Stimulated activated CD4-positive, alpha-beta T cell treated with anti-CD3 and anti-CD28 coated beads, Interleukin-12 subunit alpha, Interleukin-12 subunit beta, amount 100 ng/mL, for 24 hours (primary cell): ENCODE results near the gene C2CD4C.
"Not testable (repeated sequence)": the region's sequence is repeated elsewhere in the genome, so short reads cannot be mapped to it uniquely, and the experiment has no call there.

ENCODE experiments used
- DNase-seq, 2 experiments: peaks; one replicate each; pipeline ENCODE4 v3.0.0-alpha.2; 2020; ENCODE audit warnings: low read depth in 2 of 2

The C2CD4C gene

DNA sequence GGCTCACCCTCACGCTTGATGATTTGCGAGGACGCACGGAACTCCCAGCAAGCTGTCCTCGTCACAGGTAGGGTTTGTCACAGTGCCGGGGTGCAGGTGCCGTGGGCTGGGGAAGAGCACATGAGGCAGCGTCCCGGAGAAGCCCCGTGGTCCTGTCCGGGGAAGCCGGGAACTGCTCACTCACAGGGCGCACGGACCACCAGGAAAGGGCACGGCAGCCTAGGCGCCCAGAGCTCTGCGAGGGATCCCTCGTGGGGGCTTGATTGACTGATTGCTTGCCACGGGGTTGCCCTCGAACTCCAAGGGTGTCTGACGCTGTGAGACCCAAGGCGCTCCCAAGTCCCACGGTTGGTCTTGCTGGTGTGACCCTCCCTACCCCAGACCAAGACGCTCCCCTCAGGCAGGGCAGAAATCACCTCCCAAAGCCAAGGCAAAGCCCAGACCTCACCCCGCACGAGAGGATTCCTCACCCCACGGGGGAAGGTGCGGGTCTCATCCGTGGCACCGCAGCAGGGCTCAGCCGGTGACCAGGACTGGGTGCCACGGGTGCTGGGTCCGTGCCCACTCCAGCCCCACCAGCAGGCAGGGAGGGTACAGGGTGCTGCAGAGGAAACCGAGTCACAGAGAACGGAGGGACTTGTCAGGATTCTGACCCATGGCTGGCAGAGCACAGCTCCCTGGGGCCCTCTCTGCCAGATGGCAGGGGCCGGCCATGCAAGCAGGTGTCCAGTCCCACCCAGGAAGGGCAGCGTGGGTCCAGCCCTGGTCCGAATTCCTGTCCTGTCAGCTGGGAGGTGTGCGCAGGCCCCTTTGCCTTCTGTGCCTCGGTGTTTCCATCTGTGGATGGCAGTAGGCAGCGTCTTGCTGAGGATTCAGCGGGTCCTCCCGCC, 7.7 kb downstream of the C2CD4C start:
- no peak for DNase-seq

DNA sequence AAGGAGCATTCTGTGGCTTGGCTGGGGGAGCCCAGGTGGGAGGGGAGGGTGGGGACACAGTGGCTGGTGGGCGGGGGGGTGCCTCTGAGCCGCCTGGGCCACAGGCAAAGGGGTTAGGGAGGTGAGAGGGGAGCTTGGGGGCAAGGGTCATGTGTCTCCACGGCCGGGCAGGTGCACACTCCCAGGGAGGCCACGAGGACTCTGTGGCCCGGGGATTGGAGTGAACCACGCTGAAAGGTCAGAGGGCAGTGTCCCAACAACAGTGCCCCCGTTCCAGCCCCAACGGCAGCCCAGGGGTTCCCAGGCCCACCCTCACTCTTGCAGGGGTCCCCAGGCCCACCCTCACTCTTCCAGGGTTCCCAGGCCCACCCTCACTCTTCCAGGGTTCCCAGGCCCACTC, 9.6 kb downstream of the C2CD4C start:
- DNase-seq: no peak

DNA sequence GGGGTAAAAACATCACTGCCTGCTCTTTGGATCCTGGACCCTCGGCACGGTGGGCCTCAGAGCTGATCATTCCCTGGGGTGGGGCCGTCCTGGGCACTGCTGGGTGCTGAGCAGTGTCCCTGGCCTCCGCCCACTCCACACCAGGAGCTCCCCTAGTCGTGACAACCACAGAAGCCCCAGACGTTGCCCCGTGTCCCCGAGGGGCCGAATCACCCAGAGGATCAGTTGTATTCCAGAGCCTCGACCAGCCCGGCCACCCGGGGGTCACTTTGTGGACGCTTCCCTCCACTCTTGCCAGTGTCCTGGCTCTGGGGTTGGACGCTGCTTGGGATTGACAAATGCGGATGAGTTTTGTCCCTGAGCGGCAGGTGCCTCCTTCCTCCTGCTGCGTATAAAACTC, 10.2 kb downstream of the C2CD4C start:
- no peak for DNase-seq

DNA sequence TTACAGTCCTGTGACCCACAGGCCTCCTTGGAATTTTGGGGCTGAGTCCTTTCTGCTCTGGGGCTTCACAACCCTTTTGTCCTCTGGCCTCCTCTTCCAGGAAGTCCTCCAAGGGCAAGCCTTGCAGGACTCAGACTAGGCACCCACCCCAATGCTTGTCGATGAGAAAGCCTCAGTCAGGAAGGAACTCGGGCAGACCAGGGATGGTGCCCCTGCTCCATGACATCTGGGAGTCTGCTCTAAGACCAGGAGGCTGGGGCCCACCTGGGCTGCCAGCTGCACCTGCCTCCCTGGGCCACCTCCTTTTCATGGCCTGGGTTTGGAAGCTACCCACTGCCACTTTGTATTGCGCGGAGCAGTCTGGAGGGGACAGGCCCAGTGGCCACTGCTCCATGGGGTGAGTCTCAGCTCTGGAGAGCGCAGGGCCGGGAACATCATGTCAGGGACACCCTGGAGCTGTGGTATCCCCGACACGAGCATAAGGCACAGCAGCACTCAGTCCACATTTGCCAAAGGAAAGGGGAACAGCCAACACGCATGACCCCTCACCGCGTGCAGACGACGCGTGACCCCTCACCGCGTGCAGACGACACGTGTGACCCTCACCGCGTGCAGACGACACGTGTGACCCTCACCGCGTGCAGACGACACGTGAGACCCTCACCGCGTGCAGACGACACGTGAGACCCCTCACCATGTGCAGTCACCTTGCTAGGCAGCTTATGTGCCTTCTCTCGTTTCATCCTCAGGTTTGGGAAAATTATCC, 10.8 kb downstream of the C2CD4C start:
- DNase-seq: no peak

DNA sequence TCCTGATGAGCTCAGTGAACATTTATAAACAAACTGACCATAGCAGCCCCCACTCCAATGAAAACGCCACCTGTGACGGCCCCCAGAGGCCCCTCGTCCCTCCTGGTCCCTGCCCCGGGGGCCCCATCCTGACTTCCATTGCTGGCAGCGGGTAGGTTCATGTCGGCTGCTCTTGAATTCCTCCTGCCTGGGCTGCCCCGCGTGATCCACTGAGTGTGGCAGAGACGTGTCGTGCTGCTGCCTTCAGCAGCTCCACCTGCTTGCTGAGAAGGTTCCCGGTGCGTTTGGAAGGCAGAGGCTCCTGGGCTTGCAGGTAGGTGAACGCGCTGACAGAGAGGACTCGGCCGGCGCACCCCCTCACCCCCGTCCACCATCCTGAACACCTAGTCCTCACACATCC, 11.6 kb downstream of the C2CD4C start:
- no peak for DNase-seq

DNA sequence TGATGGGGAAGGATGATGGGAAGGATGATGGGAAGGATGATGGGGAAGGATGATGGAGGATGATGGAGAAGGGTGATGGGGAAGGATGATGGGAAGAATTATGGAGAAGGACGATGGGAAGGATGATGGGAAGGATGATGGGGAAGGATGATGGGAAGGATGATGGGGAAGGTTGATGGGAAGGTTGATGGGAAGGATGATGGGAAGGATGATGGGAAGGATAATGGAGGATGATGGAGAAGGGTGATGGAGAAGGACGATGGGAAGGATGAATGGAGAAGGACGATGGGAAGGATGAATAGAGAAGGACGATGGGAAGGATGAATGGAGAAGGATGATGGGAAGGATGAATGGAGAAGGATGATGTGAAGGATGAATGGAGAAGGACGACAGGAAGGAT, 13.5 kb downstream of the C2CD4C start:
- DNase-seq: no peak

DNA sequence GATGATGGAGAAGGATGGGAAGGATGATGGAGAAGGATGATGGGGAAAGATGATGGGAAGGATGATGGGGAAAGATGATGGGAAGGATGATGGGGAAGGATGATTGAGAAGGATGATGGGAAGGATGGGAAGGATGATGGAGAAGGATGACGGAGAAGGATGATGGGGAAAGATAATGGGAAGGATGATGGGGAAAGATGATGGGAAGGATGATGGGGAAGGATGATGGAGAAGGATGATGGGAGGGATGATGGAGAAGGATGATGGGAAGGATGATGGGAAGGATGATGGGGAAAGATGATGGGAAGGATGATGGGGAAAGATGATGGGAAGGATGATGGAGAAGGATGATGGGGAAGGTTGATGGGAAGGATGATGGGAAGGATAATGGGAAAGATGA, 14.1 kb downstream of the C2CD4C start:
- not testable (repeated sequence) for DNase-seq

DNA sequence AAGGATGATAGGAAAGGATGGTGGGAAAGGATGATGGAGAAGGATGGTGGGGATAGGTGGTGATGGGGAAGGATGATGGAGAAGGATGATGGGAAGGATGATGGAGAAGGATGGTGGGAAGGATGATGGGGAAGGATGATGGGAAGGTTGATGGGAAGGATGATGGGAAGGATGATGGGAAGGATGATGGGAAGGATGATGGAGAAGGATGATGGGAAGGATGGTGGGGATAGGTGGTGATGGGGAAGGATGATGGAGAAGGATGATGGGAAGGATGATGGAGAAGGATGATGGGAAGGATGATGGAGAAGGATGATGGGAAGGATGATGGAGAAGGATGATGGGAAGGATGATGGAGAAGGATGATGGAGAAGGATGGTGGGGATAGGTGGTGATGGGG, 15.4 kb downstream of the C2CD4C start:
- DNase-seq: not testable (repeated sequence)

DNA sequence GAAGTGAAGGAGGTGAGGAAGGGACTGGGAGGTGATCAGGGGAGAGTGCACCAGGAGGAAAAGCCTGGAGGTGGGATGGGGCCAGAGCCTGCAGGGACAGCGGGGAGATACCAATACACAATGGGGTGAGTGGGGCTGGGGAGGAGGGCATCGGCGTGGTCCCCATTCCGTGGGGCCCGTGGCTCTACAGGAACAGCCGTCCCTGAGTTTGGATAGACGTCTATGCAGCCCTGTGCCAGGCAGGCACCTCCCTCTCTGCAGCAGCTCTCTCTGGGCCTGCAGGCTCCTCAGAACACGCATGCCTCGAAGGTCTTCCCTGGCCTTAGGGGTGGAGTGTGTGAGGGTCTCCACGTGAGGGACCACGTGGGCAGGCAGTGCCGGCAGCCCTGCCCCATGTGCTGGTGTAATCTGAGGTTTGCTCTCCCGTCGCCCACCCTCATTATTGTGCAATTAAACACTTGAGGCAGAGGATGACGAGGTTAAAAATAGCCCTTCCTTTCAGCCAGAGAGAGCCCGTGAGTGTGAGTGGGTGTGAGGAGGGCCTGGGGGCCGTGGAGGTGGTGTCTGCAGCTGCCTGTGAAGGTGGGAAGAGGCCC, 16.5 kb downstream of the C2CD4C start:
- DNase-seq: no peak

DNA sequence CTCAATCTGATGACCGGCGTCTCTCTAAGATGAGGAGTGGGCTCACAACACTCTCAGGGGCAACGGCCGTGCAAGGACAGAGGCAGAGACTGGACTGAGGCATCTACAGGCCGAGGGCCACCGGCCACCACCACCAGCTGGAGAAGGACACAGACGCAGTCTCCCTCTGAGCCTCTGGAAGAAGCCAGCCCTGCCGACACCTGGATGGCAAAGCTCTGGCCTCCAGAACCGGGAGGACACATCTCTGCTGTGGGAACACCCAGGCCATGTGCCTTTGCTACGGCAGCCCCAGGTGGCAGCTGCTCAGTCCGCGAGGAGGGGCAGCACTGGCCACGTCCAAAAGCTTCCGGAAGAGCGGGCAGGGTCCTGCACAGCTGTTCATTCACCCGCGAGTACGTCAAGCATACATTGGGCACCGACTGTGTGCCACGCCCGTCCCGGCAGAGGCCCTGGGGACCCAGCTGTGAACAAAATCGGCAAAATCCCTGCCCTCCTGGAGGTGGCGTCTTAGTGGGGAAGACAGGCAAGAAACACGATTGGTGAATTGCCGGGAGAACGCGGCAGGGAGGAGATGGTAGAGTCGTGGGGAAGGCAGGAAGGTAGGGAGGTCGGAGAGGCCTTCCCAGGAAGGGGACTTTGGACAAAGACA, 17.1 kb downstream of the C2CD4C start:
- DNase-seq: no peak

DNA sequence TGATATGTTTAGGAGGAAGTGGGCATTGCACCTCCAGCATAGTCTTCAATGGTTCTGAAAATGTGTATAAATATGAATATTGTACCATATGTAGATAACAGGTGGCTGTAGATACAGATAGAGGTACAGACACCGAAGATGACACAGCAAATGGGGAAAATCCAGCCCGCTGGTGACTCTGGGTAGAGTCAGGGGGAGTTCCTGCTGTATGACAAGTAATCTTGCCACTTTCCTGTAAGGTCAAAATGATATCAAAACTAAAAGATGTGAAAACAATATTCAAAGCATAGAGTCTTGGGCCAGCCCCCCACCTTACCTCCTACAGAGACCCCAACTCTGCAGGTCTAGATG, 17.8 kb downstream of the C2CD4C start:
- no peak for DNase-seq

DNA sequence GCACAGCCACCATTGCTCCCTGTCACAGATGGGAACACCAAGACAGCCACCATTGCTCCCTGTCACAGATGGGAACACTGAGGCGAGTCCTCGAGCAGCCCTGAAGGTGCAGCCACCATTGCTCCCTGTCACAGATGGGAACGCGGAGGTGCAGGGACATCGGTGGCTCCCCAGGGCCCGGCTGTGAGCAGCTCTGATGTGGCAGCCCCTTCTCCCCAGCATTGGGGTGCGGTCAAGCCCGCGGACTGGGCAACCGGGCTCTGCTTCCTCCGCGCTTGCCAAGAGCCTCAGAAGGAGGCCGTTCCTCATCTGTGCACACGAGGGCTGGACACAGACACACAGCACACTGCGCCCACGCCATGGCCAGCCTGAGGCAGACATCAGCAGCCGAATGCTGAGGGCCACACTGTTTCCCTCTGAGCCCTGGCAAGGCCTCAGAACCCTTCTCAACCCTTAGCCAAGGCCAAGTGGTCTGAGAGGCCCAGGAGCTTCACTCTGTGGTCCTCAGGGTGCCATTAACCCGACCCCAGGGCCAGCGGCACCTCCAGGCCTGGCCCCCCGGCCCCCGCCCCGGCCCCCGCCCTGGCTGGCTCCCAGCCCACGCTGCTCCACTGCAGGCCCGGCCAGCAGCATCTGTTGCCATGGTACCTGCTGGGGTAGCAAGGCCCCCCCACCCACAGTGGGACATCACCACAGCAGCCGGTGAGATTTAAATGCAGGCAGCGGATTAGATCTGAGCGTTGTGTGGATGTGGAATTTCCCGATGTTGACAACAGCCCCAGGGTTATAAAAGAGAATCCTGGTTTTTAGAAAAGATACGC, 18.4 kb downstream of the C2CD4C start:
- no peak for DNase-seq

DNA sequence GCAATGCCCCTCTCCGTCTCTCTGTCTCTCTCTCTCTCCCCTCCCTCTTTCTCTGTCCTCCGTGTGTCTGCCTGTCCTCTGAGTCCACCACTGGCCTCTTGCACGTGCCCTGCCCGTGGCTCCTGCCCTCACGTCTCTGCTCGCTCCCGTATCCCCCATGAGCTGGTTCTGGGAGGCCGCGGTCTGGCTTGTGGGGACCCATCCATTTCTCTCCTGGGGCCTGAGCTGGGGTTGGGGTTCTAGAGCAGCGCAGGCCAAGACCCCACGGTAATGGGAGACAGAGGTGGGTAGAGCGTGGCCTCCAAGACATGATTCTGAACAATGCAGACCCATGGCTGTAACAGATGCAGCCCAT, 19.0 kb downstream of the C2CD4C start:
- DNase-seq: no peak

DNA sequence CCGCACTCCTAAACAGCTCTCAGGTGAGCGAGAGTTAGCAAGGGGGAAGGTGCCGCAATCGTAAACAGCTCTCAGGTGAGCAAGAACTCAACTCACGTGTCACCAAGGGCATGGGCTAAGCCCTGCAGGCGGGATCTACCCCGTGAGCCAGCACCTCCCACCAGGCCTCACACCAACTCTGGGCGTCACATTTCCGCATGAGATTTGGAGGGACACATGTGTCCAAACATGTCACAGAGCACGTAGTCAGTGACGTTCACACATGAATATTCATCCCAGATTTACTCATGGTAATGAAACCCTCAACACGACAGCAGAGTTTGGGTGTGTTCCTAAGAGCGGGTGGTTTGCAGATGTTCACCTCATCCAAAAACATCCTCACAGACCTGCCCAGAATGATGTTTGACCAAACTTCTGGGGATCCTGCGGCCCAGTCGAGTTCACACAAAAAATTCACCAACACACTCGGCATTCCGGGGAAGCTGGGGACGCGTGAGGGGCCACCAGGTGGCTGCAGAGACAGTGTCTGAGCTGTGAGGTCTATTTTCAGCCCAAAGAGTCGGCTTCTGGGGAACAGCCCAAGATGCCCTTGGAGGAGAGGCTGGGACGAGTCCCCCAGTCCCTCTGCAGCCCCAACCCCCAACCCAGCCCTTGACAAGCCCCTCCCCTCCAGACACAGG, 19.6 kb downstream of the C2CD4C start:
- DNase-seq: no peak

DNA sequence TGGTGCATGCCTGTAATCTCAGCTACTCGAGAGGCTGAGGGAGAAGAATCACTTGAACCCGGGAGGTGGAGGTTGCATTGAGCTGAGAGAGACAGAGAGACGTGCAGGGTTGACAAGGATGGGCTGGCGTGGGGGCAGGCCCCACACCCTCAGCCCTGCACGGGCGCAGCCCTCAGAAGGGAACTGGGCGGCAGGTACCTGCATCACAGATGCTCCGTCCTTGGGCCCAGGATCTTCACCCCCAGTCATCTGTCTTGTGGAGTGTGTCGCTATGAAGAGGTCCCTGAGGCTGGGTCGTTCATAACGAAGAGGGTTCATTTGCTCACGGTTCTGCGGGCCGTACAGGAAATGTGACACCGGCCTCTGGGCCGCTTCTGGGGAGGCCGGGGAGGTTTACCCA, 20.3 kb downstream of the C2CD4C start:
- no peak for DNase-seq

DNA sequence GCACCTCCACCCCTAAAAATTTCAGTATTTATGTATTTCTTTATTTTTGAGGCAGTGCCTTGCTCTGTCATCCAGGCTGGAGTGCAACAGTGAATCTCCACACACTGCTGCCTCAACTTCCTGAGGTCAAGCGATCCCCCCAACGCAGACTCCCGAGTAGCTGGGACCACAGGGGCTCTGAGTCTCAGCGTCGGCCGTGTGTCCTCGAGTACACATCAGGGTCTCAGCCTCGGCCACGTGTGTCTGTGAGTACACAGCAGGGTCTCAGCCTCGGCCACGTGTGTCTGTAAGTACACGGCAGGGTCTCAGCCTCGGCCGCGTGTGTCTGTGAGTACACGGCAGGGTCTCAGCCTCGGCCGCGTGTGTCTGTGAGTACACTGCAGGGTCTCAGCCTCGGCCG, 21.2 kb downstream of the C2CD4C start:
- DNase-seq: no peak

DNA sequence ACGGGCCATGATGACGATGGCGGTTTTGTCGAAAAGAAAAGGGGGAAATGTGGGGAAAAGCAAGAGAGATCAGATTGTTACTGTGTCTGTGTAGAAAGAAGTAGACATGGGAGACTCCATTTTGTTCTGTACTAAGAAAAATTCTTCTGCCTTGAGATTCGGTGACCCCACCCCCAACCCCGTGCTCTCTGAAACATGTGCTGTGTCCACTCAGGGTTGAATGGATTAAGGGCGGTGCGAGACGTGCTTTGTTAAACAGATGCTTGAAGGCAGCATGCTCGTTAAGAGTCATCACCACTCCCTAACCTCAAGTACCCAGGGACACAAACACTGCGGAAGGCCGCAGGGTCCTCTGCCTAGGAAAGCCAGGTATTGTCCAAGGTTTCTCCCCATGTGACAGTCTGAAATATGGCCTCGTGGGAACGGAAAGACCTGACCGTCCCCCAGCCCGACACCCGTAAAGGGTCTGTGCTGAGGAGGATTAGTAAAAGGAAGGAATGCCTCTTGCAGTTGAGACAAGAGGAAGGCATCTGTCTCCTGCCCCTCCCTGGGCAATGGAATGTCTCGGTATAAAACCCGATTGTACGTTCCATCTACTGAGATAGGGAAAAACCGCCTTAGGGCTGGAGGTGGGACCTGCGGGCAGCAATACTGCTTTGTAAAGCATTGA, 22.2 kb downstream of the C2CD4C start:
- DNase-seq: not testable (repeated sequence)

DNA sequence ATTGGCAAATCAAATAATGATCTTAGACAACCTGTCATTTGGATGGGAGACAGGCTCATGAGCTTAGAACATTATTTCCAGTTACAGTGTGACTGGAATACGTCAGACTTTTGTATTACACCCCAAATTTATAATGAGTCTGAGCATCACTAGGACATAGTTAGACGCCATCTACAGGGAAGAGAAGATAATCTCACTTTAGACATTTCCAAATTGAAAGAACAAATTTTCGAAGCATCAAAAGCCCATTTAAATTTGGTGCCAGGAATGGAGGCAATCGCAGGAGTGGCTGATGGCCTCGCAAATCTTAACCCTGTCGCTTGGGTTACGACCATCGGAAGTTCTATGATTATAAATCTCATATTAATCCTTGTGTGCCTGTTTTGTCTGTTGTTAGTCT, 22.8 kb downstream of the C2CD4C start:
- not testable (repeated sequence) for DNase-seq

DNA sequence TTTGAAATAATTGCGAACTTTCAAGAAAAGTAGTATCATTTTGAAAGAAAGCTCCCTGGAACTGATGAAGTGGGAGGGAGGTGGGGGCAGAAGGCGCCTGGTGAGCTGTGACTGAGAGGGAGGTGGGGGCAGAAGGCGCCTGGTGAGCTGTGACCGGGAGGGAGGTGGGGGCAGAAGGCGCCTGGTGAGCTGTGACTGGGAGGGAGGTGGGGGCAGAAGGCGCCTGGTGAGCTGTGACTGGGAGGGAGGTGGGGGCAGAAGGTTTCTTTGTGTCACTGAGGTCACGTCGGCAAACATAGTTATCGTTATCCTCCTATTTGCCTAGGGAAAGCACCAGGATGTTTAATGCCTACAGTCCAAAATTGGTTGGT, 24.2 kb downstream of the C2CD4C start:
- DNase-seq: no peak
